Neuronal stem cell (in vitro differentiated cells): ENCODE results near the gene GLIS1.
A peak's percentile ranks its signal among the peaks of the same experiment; 100 is the strongest.

Source experiments
- DNase-seq: peaks from one replicate; pipeline ENCODE4 v3.0.0-alpha.2; 2013; ENCODE audit warnings: low spot score
- H2AFZ ChIP-seq: one replicate; pipeline ENCODE4 v1.6.1; 2013; ENCODE audit warnings: mild to moderate bottlenecking, low read length, inconsistent platforms
- H2AK5ac ChIP-seq: 2 replicates; pipeline ENCODE4 v1.6.1; 2013; ENCODE audit warnings: low read depth, mild to moderate bottlenecking, inconsistent platforms, low read length, moderate library complexity, mixed read lengths
- H2BK120ac ChIP-seq: 2 replicates; pipeline ENCODE4 v1.6.1; 2013; ENCODE audit warnings: low read depth, mild to moderate bottlenecking, inconsistent platforms, low read length, moderate library complexity, mixed read lengths
- H2BK12ac ChIP-seq: one replicate; pipeline ENCODE4 v1.6.1; 2013; ENCODE audit warnings: low read length, inconsistent platforms
- H2BK15ac ChIP-seq: 2 replicates; pipeline ENCODE4 v1.6.1; 2013; ENCODE audit warnings: mild to moderate bottlenecking, low read length, inconsistent platforms, mixed read lengths
- H2BK5ac ChIP-seq: one replicate; pipeline ENCODE4 v1.6.1; 2013; ENCODE audit warnings: inconsistent platforms, mild to moderate bottlenecking, low read length, moderate library complexity
- H3K14ac ChIP-seq: one replicate; pipeline ENCODE4 v1.6.1; 2013; ENCODE audit warnings: low read length, inconsistent platforms
- H3K18ac ChIP-seq: 2 replicates; pipeline ENCODE4 v1.6.1; 2013; ENCODE audit warnings: low read length, inconsistent platforms
- H3K23ac ChIP-seq: 2 replicates; pipeline ENCODE4 v1.6.1; 2013; ENCODE audit warnings: low read depth, mild to moderate bottlenecking, mixed read lengths, low read length, inconsistent platforms; ENCODE audit not compliant: poor library complexity
- H3K27ac ChIP-seq: replicated peaks from 3 replicates; pipeline ENCODE4 v1.5.1; 2013; ENCODE audit warnings: low read length, inconsistent platforms
- H3K27me3 ChIP-seq, 3 experiments: 2 replicates each; pipeline ENCODE4 v1.6.1; 2013; ENCODE audit warnings: low read length in 3 of 3, mild to moderate bottlenecking in 2 of 3, inconsistent platforms in 1 of 3, low read depth in 1 of 3, mixed read lengths in 1 of 3, moderate library complexity in 1 of 3; ENCODE audit not compliant: control insufficient read depth in 3 of 3, insufficient read depth in 3 of 3
- H3K36me3 ChIP-seq, 2 donors: replicated peaks in 1 of 2; 2 replicates each; pipeline ENCODE4 v1.6.1; 2013; ENCODE audit warnings: low read length in 2 of 2; ENCODE audit not compliant: control insufficient read depth in 2 of 2, insufficient read depth in 2 of 2
- H3K4ac ChIP-seq: 2 replicates; pipeline ENCODE4 v1.6.1; 2013; ENCODE audit warnings: inconsistent platforms, mild to moderate bottlenecking, low read length, moderate library complexity
- H3K4me1 ChIP-seq, 2 donors: 1 replicate in 1 of 2; 2 replicates in 1 of 2; pipeline ENCODE4 v1.6.1; 2013; ENCODE audit warnings: low read length in 2 of 2, low read depth in 1 of 2; ENCODE audit not compliant: control insufficient read depth in 2 of 2, insufficient read depth in 1 of 2
- H3K4me2 ChIP-seq: one replicate; pipeline ENCODE4 v1.6.1; 2013; ENCODE audit warnings: mild to moderate bottlenecking, low read length, inconsistent platforms; ENCODE audit not compliant: insufficient read depth, poor library complexity, severe bottlenecking
- H3K4me3 ChIP-seq, 2 donors: 2 replicates each; pipeline ENCODE4 v1.5.1; 2013; ENCODE audit warnings: low read length in 2 of 2, mild to moderate bottlenecking in 2 of 2, inconsistent platforms in 1 of 2, moderate library complexity in 1 of 2
- H3K79me1 ChIP-seq: one replicate; pipeline ENCODE4 v1.6.1; 2013; ENCODE audit warnings: low read depth, mild to moderate bottlenecking, inconsistent platforms, low read length, moderate library complexity
- H3K9ac ChIP-seq: one replicate; pipeline ENCODE4 v1.6.1; 2013; ENCODE audit warnings: mild to moderate bottlenecking, low read depth, low read length, inconsistent platforms; ENCODE audit not compliant: poor library complexity
- H3K9me3 ChIP-seq, 2 donors: replicated peaks in 1 of 2; 2 replicates each; pipeline versions ENCODE3 to v1.6.1; 2013; ENCODE audit warnings: low read length in 2 of 2, mild to moderate bottlenecking in 2 of 2, inconsistent platforms in 1 of 2, low read depth in 1 of 2, mixed read lengths in 1 of 2, moderate library complexity in 1 of 2; ENCODE audit not compliant: control insufficient read depth in 2 of 2, insufficient read depth in 1 of 2
- H4K8ac ChIP-seq: one replicate; pipeline ENCODE4 v1.6.1; 2013; ENCODE audit warnings: low read depth, mild to moderate bottlenecking, inconsistent platforms, low read length, moderate library complexity
- H4K91ac ChIP-seq: one replicate; pipeline ENCODE4 v1.6.1; 2013; ENCODE audit warnings: low read length, low read depth, mild to moderate bottlenecking, inconsistent platforms; ENCODE audit not compliant: poor library complexity
- WGBS, 2 donors: extraction: QIAGEN DNeasy Blood & Tissue Kit; methylation state at CpG; one replicate each; pipeline ENCODE4 v1.1.7; 2013; ENCODE audit warnings: missing lambda C conversion rate in 2 of 2, mixed read lengths in 1 of 2; ENCODE audit not compliant: insufficient read length in 2 of 2, insufficient replicate concordance in 1 of 2; ENCODE audit errors: extremely low coverage in 2 of 2; 5-methylcytosine and 5-hydroxymethylcytosine counted together

The GLIS1 gene

DNA sequence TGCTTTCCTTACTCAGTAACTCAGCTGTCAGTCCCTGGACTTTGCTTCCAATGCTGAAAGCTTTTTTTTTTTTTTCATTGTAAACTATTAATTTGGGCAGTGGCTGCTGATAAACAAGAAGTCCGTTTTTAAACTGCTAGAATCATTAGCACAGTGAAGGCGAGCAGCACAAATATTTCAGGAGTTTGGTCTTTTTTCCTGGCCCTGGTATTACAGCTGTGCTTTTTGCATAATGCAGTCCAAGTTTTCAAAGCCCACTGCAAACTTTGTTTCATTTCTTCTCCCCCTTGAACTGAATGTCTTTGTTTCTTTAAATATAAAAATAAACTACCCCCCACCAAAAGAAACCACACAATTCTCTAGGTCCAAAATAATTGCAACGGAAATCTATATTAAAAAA is 6.6 kb downstream of the GLIS1 start:
- Histone ChIP-seq H2AFZ (no peak overlapping the region), H3K18ac (no peak overlapping the region), H3K4ac (no peak overlapping the region), H2AK5ac (no peak overlapping the region), H3K23ac (no peak overlapping the region), H3K4me2 (no peak overlapping the region), H3K27me3 (peaks cover 7 to 94% (median 17%) of the 10 kb centered on the region in 3 experiments), H3K27ac (no peak overlapping the region), H3K36me3 (no peaks in the 10 kb centered on the region), H3K4me3 (no peak overlapping the region), H2BK5ac (no peak overlapping the region), H3K4me1 (peaks cover 0 to 2% of the 10 kb centered on the region in 2 donors), H2BK120ac (no peak overlapping the region), H3K14ac (no peak overlapping the region), H3K9me3 (peaks cover 0 to 1% of the 10 kb centered on the region in 2 donors), H3K9ac (no peak overlapping the region), H2BK12ac (no peak overlapping the region), H2BK15ac (no peak overlapping the region), H4K91ac (no peak overlapping the region), H4K8ac (no peak overlapping the region), H3K79me1 (no peaks in the 10 kb centered on the region)
- DNase-seq: no peak
- no CpG with 5 or more reads among the region's 3 CpGs for WGBS, 2 donors

DNA sequence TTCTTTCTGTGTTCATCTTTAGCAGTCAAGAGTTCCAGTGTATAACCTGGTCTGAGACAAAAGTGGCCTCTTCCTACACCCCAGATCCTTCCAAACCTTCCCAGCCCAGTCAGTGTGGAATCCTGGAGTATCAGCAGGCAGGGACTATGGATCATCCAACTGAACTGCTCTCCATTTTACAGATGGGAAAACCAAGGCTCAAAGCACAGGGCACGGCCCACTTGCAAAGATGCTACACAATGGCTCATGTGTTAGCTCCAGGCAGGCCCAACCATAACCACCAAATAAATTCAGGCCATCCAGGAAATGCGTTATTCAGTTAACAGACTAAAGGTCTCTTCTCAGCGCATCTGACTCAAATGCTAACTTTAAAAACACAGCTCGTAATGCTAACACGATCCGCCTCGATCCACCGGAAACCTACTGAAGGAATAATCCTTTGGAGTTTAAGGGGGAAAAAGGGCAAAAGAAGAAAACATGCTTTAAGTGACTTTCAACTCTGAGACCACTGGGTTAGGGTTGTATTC is 7.1 kb downstream of the GLIS1 start:
- H2BK120ac ChIP-seq: no peak overlapping the region

DNA sequence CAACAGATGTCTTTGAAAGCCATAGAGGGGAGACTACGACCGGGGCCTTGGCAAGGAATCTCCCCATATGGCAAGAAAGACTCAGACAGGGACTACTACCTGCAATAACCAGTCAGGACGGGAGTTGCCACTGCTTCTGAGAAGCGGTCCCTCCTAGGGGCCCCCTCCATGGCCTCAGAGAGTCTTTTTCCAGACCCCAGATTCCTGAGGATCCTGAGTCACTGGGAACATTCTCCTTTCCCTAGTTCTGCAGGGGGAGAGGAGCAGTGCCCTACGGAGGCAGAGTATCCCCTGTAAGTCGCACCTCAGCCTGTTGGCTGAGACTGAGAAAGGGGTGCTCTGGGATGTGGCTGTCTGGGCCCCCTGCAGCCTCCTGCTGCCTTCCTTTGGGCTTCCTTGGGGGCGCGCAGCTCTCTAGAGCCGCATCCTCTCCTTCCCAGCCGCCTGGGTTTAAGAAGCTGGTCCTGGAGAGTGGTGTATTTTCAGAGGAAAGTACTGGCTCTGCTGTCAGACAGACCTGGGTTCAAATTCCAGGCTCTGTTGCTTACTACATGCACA is 7.8 kb downstream of the GLIS1 start:
- Histone ChIP-seq H3K36me3 (no peaks in the 10 kb centered on the region), H3K79me1 (no peaks in the 10 kb centered on the region), H2BK12ac (no peak overlapping the region), H3K4ac (no peak overlapping the region), H2BK5ac (no peak overlapping the region), H2AK5ac (no peak overlapping the region), H3K9me3 (no peaks in the 10 kb centered on the region), H4K91ac (no peak overlapping the region), H4K8ac (no peak overlapping the region), H3K9ac (no peak overlapping the region), H3K18ac (peak overlapping the region; percentile 50), H3K27ac (no peak overlapping the region), H3K14ac (no peak overlapping the region), H2BK120ac (no peak overlapping the region), H3K23ac (no peak overlapping the region), H2AFZ (no peak overlapping the region), H2BK15ac (no peak overlapping the region), H3K4me2 (no peak overlapping the region), H3K4me1 (peaks cover 0 to 2% of the 10 kb centered on the region in 2 donors), H3K4me3 (no peak overlapping the region), H3K27me3 (peaks cover 0 to 91% (median 5%) of the 10 kb centered on the region in 3 experiments)
- no CpG with 5 or more reads among the region's 10 CpGs for WGBS, 2 donors
- no peak for DNase-seq

More for the DNA sequence above, 7.1 kb downstream of the GLIS1 start:
- peaks cover 0 to 2% of the 10 kb centered on the region in 2 donors for H3K4me1 ChIP-seq
- no peak overlapping the region for H2AK5ac ChIP-seq
- no peak overlapping the region for H4K91ac ChIP-seq
- no peak for DNase-seq
- no peak overlapping the region for H3K18ac ChIP-seq
- peak overlapping the region in 1 of 2 donors; percentile 3 for H3K4me3 ChIP-seq
- H3K36me3 ChIP-seq: no peaks in the 10 kb centered on the region
- no peak overlapping the region for H2AFZ ChIP-seq
- no peak overlapping the region for H2BK12ac ChIP-seq
- H3K27ac ChIP-seq: no peak overlapping the region
- H3K23ac ChIP-seq: no peak overlapping the region
- H2BK15ac ChIP-seq: no peak overlapping the region
- WGBS, 2 donors: no CpG with 5 or more reads among the region's 8 CpGs
- H4K8ac ChIP-seq: no peak overlapping the region
- no peak overlapping the region for H3K4me2 ChIP-seq
- H3K14ac ChIP-seq: no peak overlapping the region
- no peaks in the 10 kb centered on the region for H3K79me1 ChIP-seq
- no peak overlapping the region for H3K4ac ChIP-seq
- no peaks in the 10 kb centered on the region for H3K9me3 ChIP-seq
- H2BK5ac ChIP-seq: no peak overlapping the region
- no peak overlapping the region for H3K9ac ChIP-seq
- H3K27me3 ChIP-seq: peaks cover 2 to 94% (median 12%) of the 10 kb centered on the region in 3 experiments

DNA sequence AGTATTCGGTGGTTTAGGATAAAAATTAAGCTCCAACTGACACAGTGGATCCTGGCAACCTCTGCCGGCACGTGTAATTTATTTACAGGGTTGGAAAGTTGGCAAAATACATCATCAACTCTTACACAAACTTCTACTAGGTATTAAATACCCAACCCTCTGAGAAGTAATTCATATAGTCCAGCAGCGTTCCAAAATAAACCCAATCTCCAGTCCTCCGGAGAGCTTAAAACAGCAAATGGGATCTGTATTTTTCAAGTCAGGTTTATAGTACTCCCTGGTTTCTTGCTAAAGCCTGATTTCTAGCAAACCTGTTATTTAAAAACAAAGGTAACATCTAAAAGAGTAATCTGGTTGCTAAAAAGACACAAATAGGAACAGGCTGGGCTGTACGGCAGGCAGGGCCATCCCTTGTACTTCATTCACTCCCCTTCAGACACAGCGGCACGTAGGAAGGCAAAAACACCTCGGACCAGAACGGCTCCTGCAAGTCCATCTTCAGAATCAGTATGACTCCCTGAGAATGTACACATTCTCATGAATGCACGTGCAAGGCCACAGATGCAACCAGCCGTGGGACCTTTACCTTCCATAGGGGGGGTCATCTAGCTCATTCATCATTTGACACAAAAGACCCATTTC is 8.6 kb downstream of the GLIS1 start:
- no peak overlapping the region for H3K4me2 ChIP-seq
- no peak overlapping the region for H4K91ac ChIP-seq
- H3K4me1 ChIP-seq: no peaks in the 10 kb centered on the region
- H3K79me1 ChIP-seq: no peaks in the 10 kb centered on the region
- no peak overlapping the region for H4K8ac ChIP-seq
- no peak overlapping the region for H3K18ac ChIP-seq
- H3K9me3 ChIP-seq: no peaks in the 10 kb centered on the region
- no peak overlapping the region for H2BK15ac ChIP-seq
- no peak overlapping the region for H2BK120ac ChIP-seq
- H3K4ac ChIP-seq: no peak overlapping the region
- H2AFZ ChIP-seq: no peak overlapping the region
- H3K9ac ChIP-seq: no peak overlapping the region
- no peak overlapping the region for H2BK5ac ChIP-seq
- H3K27ac ChIP-seq: no peak overlapping the region
- no peak overlapping the region for H2BK12ac ChIP-seq
- DNase-seq: no peak
- no CpG with 5 or more reads among the region's 12 CpGs for WGBS, 2 donors
- H3K36me3 ChIP-seq: no peaks in the 10 kb centered on the region
- no peak overlapping the region for H3K14ac ChIP-seq
- H2AK5ac ChIP-seq: no peak overlapping the region
- peak overlapping the region in 1 of 2 donors; percentile 2 for H3K4me3 ChIP-seq
- H3K23ac ChIP-seq: no peak overlapping the region
- H3K27me3 ChIP-seq: peaks cover 0 to 91% (median 0%) of the 10 kb centered on the region in 3 experiments
